HepG2 (cell line): Measurements from ENCODE around the gene SH2B2. TPM values are rescaled to one million over a fixed set of nuclear protein-coding genes. Genes with fewer than 3 reads are reported as not detected.
A peak's percentile ranks its signal among the peaks of the same experiment; 100 is the strongest.

Experiments
- CBFB ChIP-seq: sonication (generic); formaldehyde crosslinking; IDR thresholded peaks from 2 replicates; pipeline ENCODE4 v1.4.0; 2020; ENCODE audit warnings: missing genetic modification reagents
- KLF16 ChIP-seq, 2 experiments: sonication (generic) in 1 of 2; formaldehyde crosslinking in 1 of 2; IDR thresholded peaks; 2 replicates each; pipeline versions ENCODE4 v1.6.1 to v1.8.0; 2016 to 2023; ENCODE audit warnings: missing genetic modification reagents in 2 of 2, missing compliant biosample characterization in 1 of 2
- RFXAP ChIP-seq: sonication (generic); formaldehyde crosslinking; IDR thresholded peaks from 2 replicates; pipeline ENCODE4 v1.4.0; 2020; ENCODE audit warnings: missing genetic modification reagents, borderline replicate concordance
- SALL2 ChIP-seq: sonication (generic); formaldehyde crosslinking; IDR thresholded peaks from 2 replicates; pipeline ENCODE4 v1.8.1; 2023; ENCODE audit warnings: mild to moderate bottlenecking, missing genetic modification reagents, inconsistent platforms
- SAP130 ChIP-seq: IDR thresholded peaks from 2 replicates; pipeline ENCODE4 v1.6.1; 2016; ENCODE audit warnings: low read depth
- YY1 ChIP-seq: IDR thresholded peaks from 2 replicates; pipeline ENCODE4 v1.6.1; 2011; ENCODE audit warnings: low read length, low read depth, moderate library complexity, mild to moderate bottlenecking; ENCODE audit not compliant: insufficient read depth, insufficient replicate concordance
- ZBTB20 ChIP-seq: sonication (generic); formaldehyde crosslinking; IDR thresholded peaks from 2 replicates; pipeline ENCODE4 v1.8.1; 2023; ENCODE audit warnings: missing genetic modification reagents, low read depth, mild to moderate bottlenecking, borderline replicate concordance
- ZBTB7A ChIP-seq: sonication (generic); formaldehyde crosslinking; IDR thresholded peaks from 2 replicates; pipeline ENCODE4 v1.8.0; 2022; ENCODE audit warnings: mild to moderate bottlenecking, missing genetic modification reagents
- ZFP82 ChIP-seq: sonication (generic); formaldehyde crosslinking; IDR thresholded peaks from 2 replicates; pipeline ENCODE4 v1.5.1; 2020; ENCODE audit warnings: mild to moderate bottlenecking, missing genetic modification reagents, borderline replicate concordance
- ZNF326 ChIP-seq: sonication (generic); formaldehyde crosslinking; IDR thresholded peaks from 2 replicates; pipeline ENCODE4 v1.4.0; 2020; ENCODE audit warnings: missing genetic modification reagents, borderline replicate concordance
- ZNF329 ChIP-seq: sonication (generic); formaldehyde crosslinking; IDR thresholded peaks from 2 replicates; pipeline ENCODE4 v1.9.0; 2021; ENCODE audit warnings: low read depth, mild to moderate bottlenecking, missing genetic modification reagents
- ZNF432 ChIP-seq: sonication (generic); formaldehyde crosslinking; IDR thresholded peaks from 2 replicates; pipeline ENCODE4 v1.5.0; 2020; ENCODE audit warnings: missing genetic modification reagents, mild to moderate bottlenecking, borderline replicate concordance
- ZNF549 ChIP-seq: sonication (generic); formaldehyde crosslinking; IDR thresholded peaks from 2 replicates; pipeline ENCODE4 v1.5.0; 2020; ENCODE audit warnings: missing genetic modification reagents
- ZNF567 ChIP-seq: sonication (generic); formaldehyde crosslinking; IDR thresholded peaks from 2 replicates; pipeline ENCODE4 v1.8.1; 2023; ENCODE audit warnings: mild to moderate bottlenecking, missing genetic modification reagents, borderline replicate concordance
- ZNF780A ChIP-seq: sonication (generic); formaldehyde crosslinking; IDR thresholded peaks from 2 replicates; pipeline ENCODE4 v1.8.0; 2022; ENCODE audit warnings: mild to moderate bottlenecking, missing genetic modification reagents, moderate library complexity
- ZNF878 ChIP-seq: sonication (generic); formaldehyde crosslinking; IDR thresholded peaks from 2 replicates; pipeline ENCODE4 v1.8.1; 2023; ENCODE audit warnings: mild to moderate bottlenecking, missing genetic modification reagents, moderate library complexity
- ZSCAN21 ChIP-seq: sonication (generic); formaldehyde crosslinking; IDR thresholded peaks from 2 replicates; pipeline ENCODE4 v1.8.0; 2022; ENCODE audit warnings: mild to moderate bottlenecking, missing genetic modification reagents, moderate library complexity, borderline replicate concordance
- polyA plus RNA-seq, 8 experiments: library from polyadenylated mRNA; depleted of rRNA in 3 of 8; stranded (reverse) in 7 of 8; unstranded in 1 of 8; fragments of >200 nt; fragmentation: Illumina TruSeq in 4 of 8; extraction: Trizol in 4 of 8; gene quantifications; 2 replicates each; pipeline versions ENCODE4 v1.2.1 to v1.2.3, GENCODE V29; 2011 to 2016; ENCODE audit warnings: low read depth in 4 of 8, missing spikeins in 1 of 8, mixed read lengths in 1 of 8; ENCODE audit not compliant: insufficient read depth in 1 of 8
- total RNA-seq, 5 experiments: library from RNA; depleted of rRNA; stranded (reverse); fragments of >200 nt; fragmentation: Illumina TruSeq; extraction: Trizol; gene quantifications; 2 replicates each; pipeline ENCODE4 v1.2.3, GENCODE V29; 2016; ENCODE audit warnings: low read depth in 1 of 5
- TF ChIP-seq, protein P1 (sequence below): sonication (generic); formaldehyde crosslinking; IDR thresholded peaks from 2 replicates; pipeline ENCODE4 v1.4.0; 2020; ENCODE audit warnings: missing genetic modification reagents, borderline replicate concordance
- TF ChIP-seq, protein P2 (sequence below): sonication (generic); formaldehyde crosslinking; IDR thresholded peaks from 2 replicates; pipeline ENCODE4 v1.8.0; 2022; ENCODE audit warnings: mild to moderate bottlenecking, missing genetic modification reagents; ENCODE audit not compliant: insufficient replicate concordance
- TF ChIP-seq, protein P3 (sequence below): sonication (generic); formaldehyde crosslinking; IDR thresholded peaks from 2 replicates; pipeline ENCODE4 v1.5.1; 2020; ENCODE audit warnings: mild to moderate bottlenecking, missing genetic modification reagents, borderline replicate concordance
- TF ChIP-seq, protein P4 (sequence below): sonication (generic); formaldehyde crosslinking; IDR thresholded peaks from 2 replicates; pipeline ENCODE4 v1.8.1; 2023; ENCODE audit warnings: mild to moderate bottlenecking, missing genetic modification reagents, borderline replicate concordance
- TF ChIP-seq, protein P5 (sequence below): sonication (generic); formaldehyde crosslinking; IDR thresholded peaks from 2 replicates; pipeline ENCODE4 v1.5.1; 2020; ENCODE audit warnings: mild to moderate bottlenecking, moderate library complexity, missing genetic modification reagents

SH2B2 gene
- total and polyA plus RNA-seq, 2 of the 13 experiments (the other 11 are each of a cell fraction or from before 2014, with no cell fraction given) = 0.46 to 1.3 TPM

DNA sequence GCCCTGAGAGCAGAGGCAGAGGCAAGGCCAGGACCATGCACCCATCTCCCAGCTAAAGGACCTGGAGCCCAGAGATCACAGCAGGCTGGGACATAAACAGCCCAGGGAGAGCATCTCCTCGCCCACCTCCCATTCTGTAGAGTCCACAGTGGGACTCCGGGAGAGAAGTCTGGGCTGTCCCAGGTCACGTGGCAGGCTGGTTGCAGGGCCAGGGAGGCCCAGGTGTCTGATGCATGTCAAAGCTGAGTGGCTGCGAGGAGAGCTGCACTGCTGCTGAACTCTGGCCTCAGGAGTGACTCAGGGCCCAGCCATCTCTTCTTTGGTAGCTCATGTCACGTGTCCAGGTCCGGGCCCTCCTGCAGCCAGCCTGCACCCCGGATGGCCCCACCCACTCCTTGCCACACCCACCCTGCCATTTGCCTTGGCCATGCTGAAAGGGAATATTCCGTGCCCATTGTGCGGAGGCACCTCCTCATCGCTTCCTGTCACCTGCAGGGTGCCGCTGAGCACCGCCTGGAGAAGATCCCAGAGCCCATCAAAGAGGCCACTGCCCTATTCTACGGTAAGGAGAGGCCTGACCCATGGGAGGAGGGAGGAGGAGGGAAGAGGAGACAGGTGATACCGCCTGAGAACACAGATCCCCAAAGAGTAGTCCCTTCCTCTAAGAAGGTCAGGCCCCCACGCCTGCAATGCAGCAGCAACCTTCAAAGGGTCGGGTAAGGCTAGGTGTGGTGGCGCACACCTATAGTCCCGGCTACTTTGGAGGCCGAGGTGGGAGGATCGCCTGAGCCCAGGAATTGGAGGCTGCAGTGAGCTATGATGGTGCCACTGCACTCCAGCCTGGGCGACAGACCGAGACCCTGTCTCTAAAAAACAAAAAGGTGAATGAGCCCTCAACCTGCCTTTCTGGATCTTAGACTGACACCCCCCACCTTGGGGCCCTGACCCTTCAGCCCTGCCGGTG is 12.6 kb upstream of the SH2B2 start (continued):
- TF ChIP-seq RFXAP (CRISPR knock-in tag) (peak; percentile 71; the same call in 1 of the 2 replicates), ZFP82 (CRISPR knock-in tag) (no peak), ZNF326 (CRISPR knock-in tag) (no peak), ZNF329 (no peak), ZNF549 (no peak), SALL2 (CRISPR knock-in tag) (no peak), ZNF878 (CRISPR knock-in tag) (no peak), ZBTB20 (CRISPR knock-in tag) (no peak), ZNF432 (CRISPR knock-in tag) (no peak), ZNF567 (CRISPR knock-in tag) (0 out of 2 replicates have a peak, but pooled peaks have one; percentile 48), ZNF780A (CRISPR knock-in tag) (no peak), YY1 (peak; percentile 58), CBFB (no peak), KLF16 (CRISPR knock-in tag; IDR thresholded peaks at IDR 0.05) (peak in 1 of 2 experiments; percentile 55; a peak in 1 of 4 replicates), SAP130 (peak; percentile 97), ZBTB7A (peak; percentile 41; the same call in 1 of the 2 replicates), ZSCAN21 (no peak)
- TF ChIP-seq, protein P1, sequence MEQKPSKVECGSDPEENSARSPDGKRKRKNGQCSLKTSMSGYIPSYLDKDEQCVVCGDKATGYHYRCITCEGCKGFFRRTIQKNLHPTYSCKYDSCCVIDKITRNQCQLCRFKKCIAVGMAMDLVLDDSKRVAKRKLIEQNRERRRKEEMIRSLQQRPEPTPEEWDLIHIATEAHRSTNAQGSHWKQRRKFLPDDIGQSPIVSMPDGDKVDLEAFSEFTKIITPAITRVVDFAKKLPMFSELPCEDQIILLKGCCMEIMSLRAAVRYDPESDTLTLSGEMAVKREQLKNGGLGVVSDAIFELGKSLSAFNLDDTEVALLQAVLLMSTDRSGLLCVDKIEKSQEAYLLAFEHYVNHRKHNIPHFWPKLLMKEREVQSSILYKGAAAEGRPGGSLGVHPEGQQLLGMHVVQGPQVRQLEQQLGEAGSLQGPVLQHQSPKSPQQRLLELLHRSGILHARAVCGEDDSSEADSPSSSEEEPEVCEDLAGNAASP (CRISPR knock-in tag) = peak; percentile 64
- TF ChIP-seq, protein P2, sequence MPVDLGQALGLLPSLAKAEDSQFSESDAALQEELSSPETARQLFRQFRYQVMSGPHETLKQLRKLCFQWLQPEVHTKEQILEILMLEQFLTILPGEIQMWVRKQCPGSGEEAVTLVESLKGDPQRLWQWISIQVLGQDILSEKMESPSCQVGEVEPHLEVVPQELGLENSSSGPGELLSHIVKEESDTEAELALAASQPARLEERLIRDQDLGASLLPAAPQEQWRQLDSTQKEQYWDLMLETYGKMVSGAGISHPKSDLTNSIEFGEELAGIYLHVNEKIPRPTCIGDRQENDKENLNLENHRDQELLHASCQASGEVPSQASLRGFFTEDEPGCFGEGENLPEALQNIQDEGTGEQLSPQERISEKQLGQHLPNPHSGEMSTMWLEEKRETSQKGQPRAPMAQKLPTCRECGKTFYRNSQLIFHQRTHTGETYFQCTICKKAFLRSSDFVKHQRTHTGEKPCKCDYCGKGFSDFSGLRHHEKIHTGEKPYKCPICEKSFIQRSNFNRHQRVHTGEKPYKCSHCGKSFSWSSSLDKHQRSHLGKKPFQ (CRISPR knock-in tag) = no peak
- TF ChIP-seq, protein P3, sequence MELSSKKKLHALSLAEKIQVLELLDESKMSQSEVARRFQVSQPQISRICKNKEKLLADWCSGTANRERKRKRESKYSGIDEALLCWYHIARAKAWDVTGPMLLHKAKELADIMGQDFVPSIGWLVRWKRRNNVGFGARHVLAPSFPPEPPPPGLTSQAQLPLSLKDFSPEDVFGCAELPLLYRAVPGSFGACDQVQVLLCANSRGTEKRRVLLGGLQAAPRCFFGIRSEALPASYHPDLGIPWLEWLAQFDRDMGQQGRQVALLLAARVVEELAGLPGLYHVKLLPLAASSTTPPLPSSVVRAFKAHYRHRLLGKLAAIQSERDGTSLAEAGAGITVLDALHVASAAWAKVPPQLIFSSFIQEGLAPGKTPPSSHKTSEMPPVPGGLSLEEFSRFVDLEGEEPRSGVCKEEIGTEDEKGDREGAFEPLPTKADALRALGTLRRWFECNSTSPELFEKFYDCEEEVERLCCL (CRISPR knock-in tag) = no peak
- TF ChIP-seq, protein P4, sequence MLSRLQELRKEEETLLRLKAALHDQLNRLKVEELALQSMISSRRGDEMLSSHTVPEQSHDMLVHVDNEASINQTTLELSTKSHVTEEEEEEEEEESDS (CRISPR knock-in tag) = no peak; the same call in 1 of the 2 replicates
- TF ChIP-seq, protein P5, sequence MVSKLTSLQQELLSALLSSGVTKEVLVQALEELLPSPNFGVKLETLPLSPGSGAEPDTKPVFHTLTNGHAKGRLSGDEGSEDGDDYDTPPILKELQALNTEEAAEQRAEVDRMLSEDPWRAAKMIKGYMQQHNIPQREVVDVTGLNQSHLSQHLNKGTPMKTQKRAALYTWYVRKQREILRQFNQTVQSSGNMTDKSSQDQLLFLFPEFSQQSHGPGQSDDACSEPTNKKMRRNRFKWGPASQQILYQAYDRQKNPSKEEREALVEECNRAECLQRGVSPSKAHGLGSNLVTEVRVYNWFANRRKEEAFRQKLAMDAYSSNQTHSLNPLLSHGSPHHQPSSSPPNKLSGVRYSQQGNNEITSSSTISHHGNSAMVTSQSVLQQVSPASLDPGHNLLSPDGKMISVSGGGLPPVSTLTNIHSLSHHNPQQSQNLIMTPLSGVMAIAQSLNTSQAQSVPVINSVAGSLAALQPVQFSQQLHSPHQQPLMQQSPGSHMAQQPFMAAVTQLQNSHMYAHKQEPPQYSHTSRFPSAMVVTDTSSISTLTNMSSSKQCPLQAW (CRISPR knock-in tag) = 0 out of 2 replicates have a peak, but pooled peaks have one; percentile 13
